ENCODE measurements around the gene SEMA3B. TPM values are rescaled to one million over a fixed set of nuclear protein-coding genes. Genes with fewer than 3 reads are reported as not detected.

SEMA3B gene
- polyA plus RNA-seq, 3 donors = 0.56 TPM; not detected in 2

DNA sequence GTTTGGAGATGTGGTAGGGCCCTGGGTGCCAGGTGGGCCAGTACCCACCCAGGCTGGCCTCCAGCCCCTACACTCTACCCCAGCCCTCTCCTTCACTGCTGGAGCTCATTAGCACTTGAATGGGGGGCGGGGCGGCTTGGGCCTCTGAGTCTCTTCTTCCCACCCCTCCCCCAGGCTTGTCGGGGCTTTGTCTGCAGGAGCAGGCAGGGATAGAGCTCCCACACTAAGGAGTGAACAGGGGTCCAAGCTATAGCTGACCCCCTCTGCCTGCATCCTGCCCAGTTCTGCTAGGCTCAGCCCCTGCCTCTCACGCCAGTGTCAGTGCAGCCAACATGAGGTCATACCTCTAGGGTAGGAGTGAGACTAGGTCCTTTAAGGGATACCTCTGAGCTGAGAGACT lies 27.8 kb upstream of the SEMA3B start:
- H3K4me3 ChIP-seq (replicated peaks in 1 of 3; ENCODE audit: low read depth in 2 of 3, low read length in 3 of 3) = peak overlapping the region in 1 of 3 experiments; percentile 73
- H3K27me3 ChIP-seq (ENCODE audit: control insufficient read depth in 2 of 2, insufficient read depth in 2 of 2, low read length in 2 of 2) = no peaks in the 10 kb centered on the region
- H3K79me2 ChIP-seq (ENCODE audit: insufficient read depth, low read length) = peaks cover 100% of the 10 kb centered on the region
- peak overlapping the region; percentile 96 to 98 (median 98) for H3K27ac Mint-ChIP-seq
- peak overlapping the region; percentile 77 for H3K4me2 ChIP-seq (replicated peaks; ENCODE audit: extremely low read depth, low read length, poor library complexity, severe bottlenecking)
- no peaks in the 10 kb centered on the region for H3K9me3 ChIP-seq (replicated peaks in 1 of 2; ENCODE audit: control insufficient read depth in 1 of 2, insufficient read depth in 1 of 2, low read length in 2 of 2)
- WGBS (ENCODE audit: insufficient coverage) = 87% methylated on average over 3 of the region's 4 CpGs
- peaks cover 92% of the 10 kb centered on the region for H4K20me1 ChIP-seq (ENCODE audit: insufficient read depth, low read length)
- peaks cover 33 to 73% of the 10 kb centered on the region in 2 donors for H3K36me3 Mint-ChIP-seq
- H2AFZ ChIP-seq (ENCODE audit: insufficient read depth, low read depth, low read length, poor library complexity, severe bottlenecking) = no peak overlapping the region
- peak overlapping the region; percentile 98 to 100 for H3K27ac ChIP-seq (ENCODE audit: low read depth in 1 of 2, low read length in 2 of 2)
- peaks cover 79 to 82% of the 10 kb centered on the region in 2 donors for H3K4me1 ChIP-seq (ENCODE audit: control insufficient read depth in 1 of 2, insufficient read depth in 2 of 2, low read length in 2 of 2)
- H3K4me1 Mint-ChIP-seq = peaks cover 77% of the 10 kb centered on the region
- DNase-seq = no peak
- H3K9me3 Mint-ChIP-seq = peaks cover 0 to 2% (median 0%) of the 10 kb centered on the region in 7 donors
- intact Hi-C loops (cut with micrococcal nuclease) = no loop called here
- peaks cover 0 to 3% (median 1%) of the 10 kb centered on the region in 3 donors for H3K27me3 Mint-ChIP-seq (ENCODE audit: low read depth in 3 of 3)
- H3K36me3 ChIP-seq (replicated peaks in 1 of 2; ENCODE audit: control insufficient read depth in 1 of 2, insufficient read depth in 2 of 2, low read length in 2 of 2) = peaks cover 22 to 25% of the 10 kb centered on the region in 2 donors
- H3K9ac ChIP-seq (ENCODE audit: insufficient read depth, low read length, poor library complexity, severe bottlenecking) = peak overlapping the region; percentile 97
- peak overlapping the region; percentile 66 to 84 for H3K4me3 Mint-ChIP-seq
- TF ChIP-seq, protein P1, sequence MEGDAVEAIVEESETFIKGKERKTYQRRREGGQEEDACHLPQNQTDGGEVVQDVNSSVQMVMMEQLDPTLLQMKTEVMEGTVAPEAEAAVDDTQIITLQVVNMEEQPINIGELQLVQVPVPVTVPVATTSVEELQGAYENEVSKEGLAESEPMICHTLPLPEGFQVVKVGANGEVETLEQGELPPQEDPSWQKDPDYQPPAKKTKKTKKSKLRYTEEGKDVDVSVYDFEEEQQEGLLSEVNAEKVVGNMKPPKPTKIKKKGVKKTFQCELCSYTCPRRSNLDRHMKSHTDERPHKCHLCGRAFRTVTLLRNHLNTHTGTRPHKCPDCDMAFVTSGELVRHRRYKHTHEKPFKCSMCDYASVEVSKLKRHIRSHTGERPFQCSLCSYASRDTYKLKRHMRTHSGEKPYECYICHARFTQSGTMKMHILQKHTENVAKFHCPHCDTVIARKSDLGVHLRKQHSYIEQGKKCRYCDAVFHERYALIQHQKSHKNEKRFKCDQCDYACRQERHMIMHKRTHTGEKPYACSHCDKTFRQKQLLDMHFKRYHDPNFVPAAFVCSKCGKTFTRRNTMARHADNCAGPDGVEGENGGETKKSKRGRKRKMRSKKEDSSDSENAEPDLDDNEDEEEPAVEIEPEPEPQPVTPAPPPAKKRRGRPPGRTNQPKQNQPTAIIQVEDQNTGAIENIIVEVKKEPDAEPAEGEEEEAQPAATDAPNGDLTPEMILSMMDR (IDR thresholded peaks at IDR 0.05) = no peak

GRCh38 chr3:50241713-50242380 lies 27.1 kb upstream of the SEMA3B start:
- peak overlapping the region; percentile 96 to 98 (median 98) for H3K27ac Mint-ChIP-seq
- Histone ChIP-seq H3K4me2 (replicated peaks; ENCODE audit: extremely low read depth, low read length, poor library complexity, severe bottlenecking) (peak overlapping the region; percentile 77), H4K20me1 (ENCODE audit: insufficient read depth, low read length) (peaks cover 92% of the 10 kb centered on the region), H3K4me3 (replicated peaks in 1 of 3; ENCODE audit: low read depth in 2 of 3, low read length in 3 of 3) (peak overlapping the region in 2 of 3 experiments; percentile 18 to 73), H3K4me1 (ENCODE audit: control insufficient read depth in 1 of 2, insufficient read depth in 2 of 2, low read length in 2 of 2) (peaks cover 86 to 89% of the 10 kb centered on the region in 2 donors), H2AFZ (ENCODE audit: insufficient read depth, low read depth, low read length, poor library complexity, severe bottlenecking) (no peak overlapping the region), H3K9me3 (replicated peaks in 1 of 2; ENCODE audit: control insufficient read depth in 1 of 2, insufficient read depth in 1 of 2, low read length in 2 of 2) (no peaks in the 10 kb centered on the region), H3K9ac (ENCODE audit: insufficient read depth, low read length, poor library complexity, severe bottlenecking) (peak overlapping the region; percentile 97), H3K79me2 (ENCODE audit: insufficient read depth, low read length) (peaks cover 100% of the 10 kb centered on the region), H3K27me3 (ENCODE audit: control insufficient read depth in 2 of 2, insufficient read depth in 2 of 2, low read length in 2 of 2) (no peaks in the 10 kb centered on the region), H3K27ac (ENCODE audit: low read depth in 1 of 2, low read length in 2 of 2) (peak overlapping the region; percentile 98 to 100), H3K36me3 (replicated peaks in 1 of 2; ENCODE audit: control insufficient read depth in 1 of 2, insufficient read depth in 2 of 2, low read length in 2 of 2) (peaks cover 22 to 25% of the 10 kb centered on the region in 2 donors)
- DNase-seq = no peak
- peaks cover 0 to 3% (median 1%) of the 10 kb centered on the region in 3 donors for H3K27me3 Mint-ChIP-seq (ENCODE audit: low read depth in 3 of 3)
- peaks cover 0 to 2% (median 0%) of the 10 kb centered on the region in 7 donors for H3K9me3 Mint-ChIP-seq
- intact Hi-C loops (cut with micrococcal nuclease) = no loop called here
- H3K4me3 Mint-ChIP-seq = peak overlapping the region; percentile 66 to 84
- TF ChIP-seq, protein P1 (IDR thresholded peaks at IDR 0.05) = no peak
- WGBS (ENCODE audit: insufficient coverage) = 0% methylated on average over 1 of the region's 7 CpGs
- H3K36me3 Mint-ChIP-seq = peaks cover 33 to 73% of the 10 kb centered on the region in 2 donors
- H3K4me1 Mint-ChIP-seq = peaks cover 84% of the 10 kb centered on the region

Data from CD14-positive monocyte (primary cell).